ENCODE data around the gene HIPK1. TPM values are rescaled to one million over a fixed set of nuclear protein-coding genes. Genes with fewer than 3 reads are reported as not detected.

Gene HIPK1
- total RNA-seq, 4 donors from 2014 or later = 54.4 to 67.6 (median 60.0) TPM

DNA sequence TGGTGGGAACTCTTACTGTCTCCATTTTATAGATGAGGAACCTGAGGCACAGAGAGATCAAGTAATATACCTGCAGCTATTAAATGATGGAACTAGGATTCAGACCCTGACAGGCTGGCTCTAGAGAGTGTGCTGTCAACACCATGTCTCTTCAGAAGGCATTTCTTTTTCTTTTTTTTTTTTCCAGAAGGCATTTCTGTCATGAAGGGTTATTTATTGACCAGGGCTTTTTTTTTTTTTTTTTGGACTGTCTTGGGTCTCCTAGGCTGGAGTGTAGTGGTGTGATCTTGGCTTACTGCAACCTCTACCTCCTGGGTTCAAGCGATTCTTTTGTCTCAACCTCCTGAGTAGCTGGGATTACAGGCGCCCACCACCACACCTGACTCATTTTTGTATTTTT is 22.6 kb downstream of the HIPK1 start:
- Histone ChIP-seq H3K27ac (no peak overlapping the region), H3K9me3 (no peaks in the 10 kb centered on the region), H3K36me3 (peaks cover 0 to 21% of the 10 kb centered on the region in 2 donors), H3K4me1 (peaks cover 14 to 24% of the 10 kb centered on the region in 2 donors), H3K27me3 (no peaks in the 10 kb centered on the region), H3K4me3 (no peak overlapping the region)
- ATAC-seq (no peak), DNase-seq (no peak)
- intact Hi-C loops (cut with DNase I; ENCODE audit: low total_unique reads) = no loop called here
- TF ChIP-seq, protein P1, sequence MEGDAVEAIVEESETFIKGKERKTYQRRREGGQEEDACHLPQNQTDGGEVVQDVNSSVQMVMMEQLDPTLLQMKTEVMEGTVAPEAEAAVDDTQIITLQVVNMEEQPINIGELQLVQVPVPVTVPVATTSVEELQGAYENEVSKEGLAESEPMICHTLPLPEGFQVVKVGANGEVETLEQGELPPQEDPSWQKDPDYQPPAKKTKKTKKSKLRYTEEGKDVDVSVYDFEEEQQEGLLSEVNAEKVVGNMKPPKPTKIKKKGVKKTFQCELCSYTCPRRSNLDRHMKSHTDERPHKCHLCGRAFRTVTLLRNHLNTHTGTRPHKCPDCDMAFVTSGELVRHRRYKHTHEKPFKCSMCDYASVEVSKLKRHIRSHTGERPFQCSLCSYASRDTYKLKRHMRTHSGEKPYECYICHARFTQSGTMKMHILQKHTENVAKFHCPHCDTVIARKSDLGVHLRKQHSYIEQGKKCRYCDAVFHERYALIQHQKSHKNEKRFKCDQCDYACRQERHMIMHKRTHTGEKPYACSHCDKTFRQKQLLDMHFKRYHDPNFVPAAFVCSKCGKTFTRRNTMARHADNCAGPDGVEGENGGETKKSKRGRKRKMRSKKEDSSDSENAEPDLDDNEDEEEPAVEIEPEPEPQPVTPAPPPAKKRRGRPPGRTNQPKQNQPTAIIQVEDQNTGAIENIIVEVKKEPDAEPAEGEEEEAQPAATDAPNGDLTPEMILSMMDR (IDR thresholded peaks at IDR 0.05 in 4 of 5, conservative IDR thresholded peaks at IDR 0.05 in 1 of 5) = no peak
- TF ChIP-seq POLR2A (IDR thresholded peaks at IDR 0.05) = no peak
- in situ Hi-C loops (cut with MboI; ENCODE audit: low sequenced_read_pairs in 4 of 4) = no loop called here

DNA sequence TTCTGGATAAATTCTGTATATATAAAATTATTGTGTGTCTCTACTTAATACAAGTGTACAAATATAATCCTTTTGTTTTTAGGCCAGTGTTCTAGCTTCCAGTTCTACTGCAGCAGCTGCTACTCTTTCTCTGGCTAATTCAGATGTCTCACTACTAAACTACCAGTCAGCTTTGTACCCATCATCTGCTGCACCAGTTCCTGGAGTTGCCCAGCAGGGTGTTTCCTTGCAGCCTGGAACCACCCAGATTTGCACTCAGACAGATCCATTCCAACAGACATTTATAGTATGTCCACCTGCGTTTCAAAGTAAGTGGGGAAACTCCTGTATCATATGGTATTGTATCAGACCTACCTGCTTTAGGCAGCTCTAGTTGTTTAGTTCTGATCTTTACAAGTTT is 28.9 kb downstream of the HIPK1 start:
- Histone ChIP-seq H3K4me3 (no peak overlapping the region), H3K27me3 (no peaks in the 10 kb centered on the region), H3K36me3 (peaks cover 0 to 59% of the 10 kb centered on the region in 2 donors), H3K27ac (no peak overlapping the region), H3K4me1 (no peaks in the 10 kb centered on the region), H3K9me3 (no peaks in the 10 kb centered on the region)
- intact Hi-C loops (cut with DNase I; ENCODE audit: low total_unique reads) (no loop called here), in situ Hi-C loops (cut with MboI; ENCODE audit: low sequenced_read_pairs in 4 of 4) (no loop called here)
- TF ChIP-seq, protein P1 (IDR thresholded peaks at IDR 0.05 in 4 of 5, conservative IDR thresholded peaks at IDR 0.05 in 1 of 5) = no peak
- no peak for TF ChIP-seq POLR2A (IDR thresholded peaks at IDR 0.05)
- ATAC-seq (no peak), DNase-seq (no peak)

DNA sequence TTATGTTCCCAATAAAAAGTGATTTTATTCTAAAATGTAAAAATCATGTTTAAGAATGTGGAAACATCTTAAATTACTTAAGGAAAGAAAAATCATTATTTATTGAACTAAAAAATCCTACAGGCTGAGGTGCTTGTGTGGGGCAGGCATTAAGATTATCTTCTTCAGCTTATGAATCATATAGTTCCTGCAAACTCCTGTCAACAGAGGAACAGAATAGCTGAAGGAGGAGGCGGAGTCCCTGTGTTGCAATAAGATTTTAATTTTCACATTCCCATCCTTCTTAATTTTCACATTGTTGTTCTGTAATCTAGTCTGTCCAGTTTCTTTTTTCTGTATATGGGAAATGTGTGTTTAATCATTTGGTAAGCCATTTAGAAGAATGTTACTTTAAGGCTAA is 29.6 kb downstream of the HIPK1 start:
- Histone ChIP-seq H3K36me3 (peaks cover 0 to 64% of the 10 kb centered on the region in 2 donors), H3K27me3 (no peaks in the 10 kb centered on the region), H3K4me3 (no peak overlapping the region), H3K9me3 (no peaks in the 10 kb centered on the region), H3K4me1 (no peaks in the 10 kb centered on the region), H3K27ac (no peak overlapping the region)
- ATAC-seq = no peak
- TF ChIP-seq, protein P1 (IDR thresholded peaks at IDR 0.05 in 4 of 5, conservative IDR thresholded peaks at IDR 0.05 in 1 of 5) = no peak
- TF ChIP-seq POLR2A (IDR thresholded peaks at IDR 0.05) = no peak
- no peak for DNase-seq
- in situ Hi-C loops (cut with MboI; ENCODE audit: low sequenced_read_pairs in 4 of 4) = no loop called here
- intact Hi-C loops (cut with DNase I; ENCODE audit: low total_unique reads) = no loop called here

DNA sequence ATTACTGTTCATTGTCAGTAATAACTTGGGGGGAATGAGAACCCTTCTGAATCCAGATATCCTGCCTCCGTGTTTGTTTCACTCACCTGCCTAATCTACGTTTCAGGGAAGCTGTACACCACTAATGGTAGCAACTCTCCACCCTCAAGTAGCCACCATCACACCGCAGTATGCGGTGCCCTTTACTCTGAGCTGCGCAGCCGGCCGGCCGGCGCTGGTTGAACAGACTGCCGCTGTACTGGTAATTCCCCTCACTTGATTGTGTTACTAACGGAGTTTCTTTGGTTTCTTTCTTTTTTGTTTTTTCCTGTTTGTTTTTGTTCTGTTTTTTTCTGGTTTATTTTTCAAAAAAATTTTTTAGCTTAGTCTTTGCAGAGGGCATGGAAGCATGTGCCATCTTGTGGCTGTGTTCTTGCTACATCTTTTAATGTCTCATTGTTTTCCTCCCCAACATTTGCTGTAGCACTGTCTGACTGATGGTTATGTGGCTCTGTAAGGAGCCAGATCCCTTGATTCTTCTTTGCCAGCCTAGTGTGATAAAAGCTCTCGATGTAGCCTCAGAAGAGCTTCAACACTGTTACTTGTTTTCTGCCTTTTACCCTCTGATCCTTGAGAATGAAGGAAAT is 34.3 kb downstream of the HIPK1 start:
- no peak for TF ChIP-seq POLR2A (IDR thresholded peaks at IDR 0.05)
- TF ChIP-seq, protein P1 (IDR thresholded peaks at IDR 0.05 in 4 of 5, conservative IDR thresholded peaks at IDR 0.05 in 1 of 5) = no peak
- intact Hi-C loops (cut with DNase I; ENCODE audit: low total_unique reads) = no loop called here
- Histone ChIP-seq H3K27ac (no peak overlapping the region), H3K4me1 (no peaks in the 10 kb centered on the region), H3K27me3 (no peaks in the 10 kb centered on the region), H3K4me3 (no peak overlapping the region), H3K36me3 (peaks cover 0 to 71% of the 10 kb centered on the region in 2 donors), H3K9me3 (no peaks in the 10 kb centered on the region)
- DNase-seq = no peak
- no peak for ATAC-seq
- in situ Hi-C loops (cut with MboI; ENCODE audit: low sequenced_read_pairs in 4 of 4) = no loop called here
